Measurements from ENCODE around the gene VEZF1. TPM values are rescaled to one million over a fixed set of nuclear protein-coding genes. Genes with fewer than 3 reads are reported as not detected.

The VEZF1 gene
- total RNA-seq, 4 donors from 2014 or later, result 29.7 to 49.3 (median 39.5) TPM

DNA sequence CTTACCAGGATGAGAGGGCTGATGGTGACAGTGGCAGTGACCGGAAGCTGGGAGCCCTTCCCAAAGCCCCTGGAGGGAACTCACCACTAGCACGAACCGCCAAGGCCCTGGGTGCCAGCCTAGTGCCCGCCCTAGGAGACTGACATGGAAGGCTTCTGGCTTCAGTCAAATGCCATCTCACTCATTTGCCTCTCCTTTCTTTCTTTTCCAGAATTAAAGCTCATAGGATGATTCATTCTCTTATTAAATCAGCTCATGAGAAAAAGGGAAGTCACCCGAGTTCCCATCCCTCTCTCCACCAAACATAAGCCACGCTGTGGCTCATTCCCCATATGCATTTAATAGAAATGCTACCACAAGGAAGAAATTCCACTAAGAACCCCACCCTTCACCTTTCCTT is 44.9 kb downstream of the VEZF1 start:
- Histone ChIP-seq H3K27ac (peak overlapping the region in 2 of 4 donors; percentile 34 to 96), H3K9me3 (no peaks in the 10 kb centered on the region), H3K4me3 (no peak overlapping the region), H3K36me3 (no peaks in the 10 kb centered on the region), H3K27me3 (no peaks in the 10 kb centered on the region), H3K4me1 (peaks cover 0 to 55% (median 13%) of the 10 kb centered on the region in 4 donors)
- TF ChIP-seq, protein P1, sequence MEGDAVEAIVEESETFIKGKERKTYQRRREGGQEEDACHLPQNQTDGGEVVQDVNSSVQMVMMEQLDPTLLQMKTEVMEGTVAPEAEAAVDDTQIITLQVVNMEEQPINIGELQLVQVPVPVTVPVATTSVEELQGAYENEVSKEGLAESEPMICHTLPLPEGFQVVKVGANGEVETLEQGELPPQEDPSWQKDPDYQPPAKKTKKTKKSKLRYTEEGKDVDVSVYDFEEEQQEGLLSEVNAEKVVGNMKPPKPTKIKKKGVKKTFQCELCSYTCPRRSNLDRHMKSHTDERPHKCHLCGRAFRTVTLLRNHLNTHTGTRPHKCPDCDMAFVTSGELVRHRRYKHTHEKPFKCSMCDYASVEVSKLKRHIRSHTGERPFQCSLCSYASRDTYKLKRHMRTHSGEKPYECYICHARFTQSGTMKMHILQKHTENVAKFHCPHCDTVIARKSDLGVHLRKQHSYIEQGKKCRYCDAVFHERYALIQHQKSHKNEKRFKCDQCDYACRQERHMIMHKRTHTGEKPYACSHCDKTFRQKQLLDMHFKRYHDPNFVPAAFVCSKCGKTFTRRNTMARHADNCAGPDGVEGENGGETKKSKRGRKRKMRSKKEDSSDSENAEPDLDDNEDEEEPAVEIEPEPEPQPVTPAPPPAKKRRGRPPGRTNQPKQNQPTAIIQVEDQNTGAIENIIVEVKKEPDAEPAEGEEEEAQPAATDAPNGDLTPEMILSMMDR (IDR thresholded peaks at IDR 0.05), result no peak
- no peak for TF ChIP-seq POLR2A (IDR thresholded peaks at IDR 0.05)
- DNase-seq, result no peak

GRCh38 chr17:57941384-57942370 is 46.4 kb downstream of the VEZF1 start:
- Histone ChIP-seq H3K4me1 (peaks cover 0 to 58% (median 7%) of the 10 kb centered on the region in 4 donors), H3K27me3 (no peaks in the 10 kb centered on the region)
- no peak for DNase-seq

GRCh38 chr17:57940653-57941329 is 47.3 kb downstream of the VEZF1 start:
- H3K4me1 ChIP-seq, result peaks cover 0 to 58% (median 4%) of the 10 kb centered on the region in 4 donors
- DNase-seq, result no peak

More at GRCh38 chr17:57941384-57942370, 46.4 kb downstream of the VEZF1 start:
- Histone ChIP-seq H3K9me3 (no peaks in the 10 kb centered on the region), H3K4me3 (no peak overlapping the region), H3K36me3 (no peaks in the 10 kb centered on the region), H3K27ac (peak overlapping the region in 2 of 4 donors; percentile 3 to 96)
- TF ChIP-seq, protein P1 (IDR thresholded peaks at IDR 0.05), result no peak
- no peak for TF ChIP-seq POLR2A (IDR thresholded peaks at IDR 0.05)

DNA sequence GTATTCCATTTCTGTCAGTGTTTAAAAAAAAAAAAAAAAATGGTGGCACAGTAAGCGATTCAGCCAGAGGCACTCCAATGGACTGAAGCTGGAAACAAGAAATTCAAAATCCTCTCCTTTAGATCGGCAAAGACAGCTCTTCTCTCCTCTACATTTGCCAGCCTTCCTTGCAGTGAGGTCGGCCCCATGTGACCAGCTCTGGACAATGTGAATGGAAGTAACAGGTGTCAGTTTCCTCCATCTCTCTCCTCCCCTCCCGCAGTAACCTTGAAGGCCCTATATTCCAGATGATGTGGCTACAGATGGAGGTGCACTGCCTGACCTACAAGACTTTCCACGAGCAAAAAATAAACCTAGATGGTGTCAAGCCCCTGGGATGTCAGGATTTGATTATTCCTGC is 47.8 kb downstream of the VEZF1 start:
- TF ChIP-seq, protein P1 (IDR thresholded peaks at IDR 0.05), result no peak
- Histone ChIP-seq H3K27me3 (no peaks in the 10 kb centered on the region), H3K4me3 (no peak overlapping the region), H3K9me3 (no peaks in the 10 kb centered on the region), H3K36me3 (no peaks in the 10 kb centered on the region), H3K27ac (peak overlapping the region in 1 of 4 donors; percentile 96), H3K4me1 (peaks cover 0 to 61% (median 4%) of the 10 kb centered on the region in 4 donors)
- DNase-seq, result no peak

More at GRCh38 chr17:57940653-57941329, 47.3 kb downstream of the VEZF1 start:
- no peaks in the 10 kb centered on the region for H3K9me3 ChIP-seq
- TF ChIP-seq, protein P1 (IDR thresholded peaks at IDR 0.05), result no peak
- TF ChIP-seq POLR2A (IDR thresholded peaks at IDR 0.05), result no peak
- no peak overlapping the region for H3K4me3 ChIP-seq
- H3K27ac ChIP-seq, result peak overlapping the region in 1 of 4 donors; percentile 96
- no peaks in the 10 kb centered on the region for H3K36me3 ChIP-seq
- H3K27me3 ChIP-seq, result no peaks in the 10 kb centered on the region

- H3K36me3 ChIP-seq, result no peaks in the 10 kb centered on the region
- H3K4me1 ChIP-seq, result peaks cover 0 to 61% (median 4%) of the 10 kb centered on the region in 4 donors
- no peak overlapping the region for H3K4me3 ChIP-seq
- no peaks in the 10 kb centered on the region for H3K9me3 ChIP-seq
- H3K27me3 ChIP-seq, result no peaks in the 10 kb centered on the region
- peak overlapping the region in 2 of 4 donors; percentile 23 to 96 for H3K27ac ChIP-seq
- no peak for TF ChIP-seq POLR2A (IDR thresholded peaks at IDR 0.05)
- TF ChIP-seq, protein P1 (IDR thresholded peaks at IDR 0.05), result no peak
- DNase-seq, result peak in 2 of 3 donors; percentile 85 to 89
Measured at GRCh38 chr17:57939797-57940196, 48.3 kb downstream of the VEZF1 start.
